ENCODE measurements around the gene TRIM37.
"Not testable (repeated sequence)": the region's sequence is repeated elsewhere in the genome, so short reads cannot be mapped to it uniquely, and the experiment has no call there.

The TRIM37 gene

GRCh38 chr17:59108400-59109102 is 1.9 kb upstream of the TRIM37 start:
- DNase-seq, result no peak

- DNase-seq, result no peak
Measured at GRCh38 chr17:59107306-59107670, 608 bp upstream of the TRIM37 start.

GRCh38 chr17:59105852-59106462 is 723 bp downstream of the TRIM37 start:
- peak; percentile 6 for DNase-seq

- DNase-seq, result no peak
Measured at GRCh38 chr17:59101178-59101577, 5.5 kb downstream of the TRIM37 start.

GRCh38 chr17:59097876-59098275 is 8.8 kb downstream of the TRIM37 start:
- DNase-seq, result no peak

GRCh38 chr17:59094861-59095530 is 11.7 kb downstream of the TRIM37 start:
- DNase-seq, result no peak

GRCh38 chr17:59093702-59094231 is 12.9 kb downstream of the TRIM37 start:
- DNase-seq, result peak; percentile 73

- DNase-seq, result no peak
Measured at GRCh38 chr17:59093145-59093701, 13.5 kb downstream of the TRIM37 start.

- not testable (repeated sequence) for DNase-seq
Measured at GRCh38 chr17:59090593-59090992, 16.1 kb downstream of the TRIM37 start.

GRCh38 chr17:59084154-59084553 is 22.5 kb downstream of the TRIM37 start:
- no peak for DNase-seq

- no peak for DNase-seq
Measured at GRCh38 chr17:59074494-59074893, 32.2 kb downstream of the TRIM37 start.

GRCh38 chr17:59073972-59074371 is 32.7 kb downstream of the TRIM37 start:
- DNase-seq, result no peak

- no peak for DNase-seq
Measured at GRCh38 chr17:59069856-59070255, 36.8 kb downstream of the TRIM37 start.

GRCh38 chr17:59067756-59068155 is 38.9 kb downstream of the TRIM37 start:
- DNase-seq, result no peak

- DNase-seq, result no peak
Measured at GRCh38 chr17:59067340-59067739, 39.3 kb downstream of the TRIM37 start.

- no peak for DNase-seq
Measured at GRCh38 chr17:59062509-59062908, 44.2 kb downstream of the TRIM37 start.

- no peak for DNase-seq
Measured at GRCh38 chr17:59056857-59057256, 49.8 kb downstream of the TRIM37 start.

GRCh38 chr17:59049798-59050197 is 56.9 kb downstream of the TRIM37 start:
- DNase-seq, result no peak

GRCh38 chr17:59047616-59048015 is 59.1 kb downstream of the TRIM37 start:
- DNase-seq, result no peak

GRCh38 chr17:59046192-59046591 is 60.5 kb downstream of the TRIM37 start:
- DNase-seq, result no peak

- no peak for DNase-seq
Measured at GRCh38 chr17:59038734-59039133, 67.9 kb downstream of the TRIM37 start.

- DNase-seq, result no peak
Measured at GRCh38 chr17:59037960-59038359, 68.7 kb downstream of the TRIM37 start.

- no peak for DNase-seq
Measured at GRCh38 chr17:59030811-59031210, 75.9 kb downstream of the TRIM37 start.

GRCh38 chr17:59028328-59028727 is 78.4 kb downstream of the TRIM37 start:
- DNase-seq, result no peak

Data from amniotic stem cell (primary cell).